ENCODE data around the gene CCT3. TPM values are rescaled to one million over a fixed set of nuclear protein-coding genes. Genes with fewer than 3 reads are reported as not detected.
A peak's percentile ranks its signal among the peaks of the same experiment; 100 is the strongest.

The CCT3 gene
- 100 to 1,000 TPM; 116 to 119 TPM for total RNA-seq
- long read RNA-seq, transcript CCT3-201 (14 exons, 2,150 nt), result major isoform, 364 of 380 reads
- long read RNA-seq, partial matches to known transcripts, result 9 of 380 reads
- long read RNA-seq, other reads (novel, unspliced or antisense), result 4 of 380 reads

- ATAC-seq (peak; percentile 93), DNase-seq (peak; percentile 99)
- intact Hi-C loops (cut with DNase I, micrococcal nuclease), result no loop called here
Measured at GRCh38 chr1:156338180-156338976, at the start of gene CCT3, which contains the start of gene TSACC. Gene CCT3 (minus strand): TSS chr1:156338292. CDS start chr1:156338184, 108 bp downstream. Gene TSACC (plus strand): TSS chr1:156338526. CDS start chr1:156339758, 1,232 bp downstream.

GRCh38 chr1:156387870-156388173 is 49.7 kb upstream of the CCT3 start:
- ATAC-seq (no peak), DNase-seq (no peak)
- intact Hi-C loops (cut with DNase I, micrococcal nuclease), result loop anchor here (5.0 to 10.0 kb wide), 2 partner anchors 59 to 217 kb away; partner anchors contain the start of gene GPATCH4 (in 1 of the 2)

- no peak for ATAC-seq
- intact Hi-C loops (cut with DNase I, micrococcal nuclease), result loop anchor here (5.0 to 10.0 kb wide), 2 partner anchors 60 to 218 kb away; partner anchors contain the start of gene GPATCH4 (in 1 of the 2)
- no peak for DNase-seq
Measured at GRCh38 chr1:156386949-156387869, 49.1 kb upstream of the CCT3 start.

GRCh38 chr1:156386134-156386901 is 48.2 kb upstream of the CCT3 start:
- intact Hi-C loops (cut with DNase I, micrococcal nuclease), result loop anchor here (5.0 to 10.0 kb wide), 2 partner anchors 61 to 218 kb away; partner anchors contain the start of gene GPATCH4 (in 1 of the 2)
- ATAC-seq (no peak), DNase-seq (no peak)

GRCh38 chr1:156385534-156386031 is 47.5 kb upstream of the CCT3 start:
- peak; percentile 66 for ATAC-seq
- peak in 1 of 2 donors; percentile 77 for DNase-seq
- intact Hi-C loops (cut with DNase I, micrococcal nuclease), result loop anchor here (2.0 to 10.0 kb wide), 3 partner anchors 59 to 219 kb away; partner anchors contain the start of gene GPATCH4 (in 1 of the 2)

- ATAC-seq (no peak), DNase-seq (no peak)
- intact Hi-C loops (cut with DNase I, micrococcal nuclease), result loop anchor here (2.0 to 10.0 kb wide), 3 partner anchors 60 to 220 kb away; partner anchors contain the start of gene GPATCH4 (in 1 of the 2)
Measured at GRCh38 chr1:156384658-156385057, 46.6 kb upstream of the CCT3 start.

DNA sequence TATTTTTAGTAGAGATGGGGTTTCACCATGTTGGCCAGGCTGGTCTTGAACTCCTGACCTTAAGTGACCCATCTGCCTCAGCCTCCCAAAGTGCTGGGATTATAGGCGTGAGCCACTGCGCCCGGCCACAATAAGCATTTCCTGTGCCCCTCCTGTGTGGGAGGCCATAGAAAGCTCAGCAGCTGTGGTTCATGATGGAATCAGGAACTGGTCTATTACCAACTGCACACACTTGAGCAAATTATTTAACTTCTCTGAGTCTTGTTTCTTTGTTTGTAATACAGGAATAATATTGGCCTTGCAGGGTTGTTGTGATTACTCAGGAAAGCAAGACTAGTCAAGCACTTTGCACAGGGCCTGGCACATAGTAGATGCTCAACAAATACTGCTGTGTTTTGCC is 45.9 kb upstream of the CCT3 start:
- intact Hi-C loops (cut with DNase I, micrococcal nuclease), result loop anchor here in 1 of 2 donors (2.0 to 10.0 kb wide), 2 partner anchors 61 to 221 kb away; partner anchors contain the start of gene GPATCH4
- DNase-seq, result no peak
- no peak for ATAC-seq

DNA sequence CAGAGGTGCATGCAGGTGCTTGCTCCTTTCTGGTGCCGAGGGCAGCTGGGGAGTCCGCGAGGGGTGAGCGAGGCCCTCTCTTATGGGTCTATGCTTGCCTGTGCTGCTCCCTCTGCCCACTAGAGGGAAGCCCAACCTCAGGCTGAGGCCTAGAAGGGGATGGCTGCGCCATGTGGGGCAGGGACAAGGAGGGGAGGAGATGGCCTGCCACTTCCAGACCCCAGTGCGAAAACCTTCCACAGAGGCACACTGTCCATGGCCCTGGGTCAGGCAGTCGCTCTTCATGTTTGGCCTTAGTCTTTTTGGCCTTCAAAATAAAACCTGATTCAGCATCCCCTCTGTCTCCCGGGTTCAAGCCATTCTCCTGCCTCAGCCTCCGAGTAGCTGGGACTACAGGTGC is 44.9 kb upstream of the CCT3 start:
- ATAC-seq, result peak; percentile 91
- intact Hi-C loops (cut with DNase I, micrococcal nuclease), result loop anchor here in 1 of 2 donors (10.0 kb wide), 1 partner anchor 222 kb away; the partner anchor contains the start of gene GPATCH4
- DNase-seq, result peak in 1 of 2 donors; percentile 65

DNA sequence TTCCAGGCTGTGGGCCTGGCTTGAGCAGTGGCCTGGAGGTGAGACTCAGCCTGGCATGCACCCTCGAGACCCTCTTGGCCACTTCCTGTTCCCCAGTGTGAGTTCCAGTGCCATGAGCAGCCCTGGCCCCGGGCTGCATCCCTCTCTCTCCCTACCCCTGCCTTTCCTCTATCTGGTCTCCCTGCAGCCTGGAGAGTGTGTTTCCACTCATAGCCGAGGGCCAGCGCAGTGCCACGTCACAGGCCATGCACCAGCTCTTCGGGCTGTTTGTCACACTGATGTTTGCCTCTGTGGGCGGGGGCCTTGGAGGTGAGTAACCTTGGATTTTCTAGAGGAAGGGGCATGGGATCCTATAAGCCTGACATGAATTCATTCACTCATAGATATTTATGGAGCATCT is 44.5 kb upstream of the CCT3 start:
- intact Hi-C loops (cut with DNase I, micrococcal nuclease), result loop anchor here in 1 of 2 donors (10.0 kb wide), 1 partner anchor 222 kb away; the partner anchor contains the start of gene GPATCH4
- no peak for ATAC-seq
- DNase-seq, result no peak

GRCh38 chr1:156379420-156380165 is 41.5 kb upstream of the CCT3 start:
- no peak for DNase-seq
- no peak for ATAC-seq
- intact Hi-C loops (cut with DNase I, micrococcal nuclease), result loop anchor here in 1 of 2 donors (10.0 kb wide), 1 partner anchor 225 kb away; the partner anchor contains the start of gene GPATCH4

GRCh38 chr1:156378557-156378956 is 40.5 kb upstream of the CCT3 start:
- DNase-seq (no peak), ATAC-seq (no peak)
- intact Hi-C loops (cut with DNase I, micrococcal nuclease), result no loop called here

DNA sequence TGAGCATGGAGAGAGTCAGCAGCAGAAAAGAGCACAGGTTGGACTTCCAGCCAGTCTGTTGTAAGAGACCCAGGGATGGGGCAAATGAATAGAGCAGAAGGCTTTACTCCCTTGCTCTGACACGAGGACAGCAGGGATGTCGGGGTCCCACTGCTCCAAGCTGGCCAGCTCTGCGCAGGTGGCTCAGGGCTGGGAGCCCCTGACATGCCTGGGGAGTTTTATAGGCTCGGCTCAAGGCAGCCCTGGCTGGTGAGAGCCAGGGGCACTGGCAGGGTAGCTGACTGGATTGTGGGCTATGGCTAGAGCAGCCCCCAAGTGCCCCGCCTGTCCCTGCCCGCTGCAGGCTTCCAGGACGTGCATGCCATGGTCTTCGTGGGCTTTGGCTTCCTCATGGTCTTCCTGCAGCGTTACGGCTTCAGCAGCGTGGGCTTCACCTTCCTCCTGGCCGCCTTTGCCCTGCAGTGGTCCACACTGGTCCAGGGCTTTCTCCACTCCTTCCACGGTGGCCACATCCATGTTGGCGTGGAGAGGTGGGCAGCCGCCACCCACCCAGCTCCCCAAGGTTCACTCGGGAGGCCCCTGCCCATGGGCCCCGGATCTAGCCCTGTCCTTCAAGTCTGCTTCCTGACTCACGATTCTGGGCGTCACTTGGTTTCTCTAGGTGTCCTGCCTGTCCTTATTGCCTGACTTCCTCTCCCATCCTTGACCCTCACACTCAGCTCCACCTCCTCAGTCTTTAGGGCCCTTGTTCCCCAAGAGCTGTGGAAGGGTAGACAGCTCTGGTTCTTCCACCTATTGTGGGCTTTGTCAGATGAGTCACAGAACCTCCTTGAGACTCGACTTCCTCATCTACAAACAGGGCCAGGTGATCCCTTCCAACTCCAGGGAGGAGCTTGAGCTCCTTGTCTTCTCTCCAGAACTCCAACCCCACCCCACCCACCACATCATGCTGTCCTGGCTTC is 39.1 kb upstream of the CCT3 start:
- DNase-seq (no peak), ATAC-seq (no peak)
- intact Hi-C loops (cut with DNase I, micrococcal nuclease), result no loop called here

DNA sequence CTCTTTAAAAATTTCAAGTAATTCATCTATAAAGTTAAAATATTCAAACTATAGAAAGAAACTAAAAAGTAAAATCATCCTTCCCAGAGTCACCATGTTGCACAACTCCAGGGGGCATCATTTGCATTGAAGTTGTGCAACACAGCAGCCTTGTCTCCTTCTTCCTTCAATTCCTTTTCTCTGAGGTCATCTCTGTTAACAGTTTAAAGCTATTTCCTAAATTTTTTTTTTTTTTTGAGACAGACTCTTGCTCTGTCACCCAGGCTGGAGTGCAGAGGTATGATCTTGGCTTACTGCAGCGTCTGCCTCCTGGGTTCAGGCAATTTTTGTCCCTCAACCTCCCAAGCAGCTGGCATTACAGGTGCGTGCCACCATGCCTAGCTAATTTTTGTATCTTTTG is 38.1 kb upstream of the CCT3 start:
- DNase-seq, result no peak
- intact Hi-C loops (cut with DNase I, micrococcal nuclease), result no loop called here
- ATAC-seq, result no peak

- DNase-seq, result no peak
Measured at GRCh38 chr1:156373546-156373945, 35.5 kb upstream of the CCT3 start.

DNA sequence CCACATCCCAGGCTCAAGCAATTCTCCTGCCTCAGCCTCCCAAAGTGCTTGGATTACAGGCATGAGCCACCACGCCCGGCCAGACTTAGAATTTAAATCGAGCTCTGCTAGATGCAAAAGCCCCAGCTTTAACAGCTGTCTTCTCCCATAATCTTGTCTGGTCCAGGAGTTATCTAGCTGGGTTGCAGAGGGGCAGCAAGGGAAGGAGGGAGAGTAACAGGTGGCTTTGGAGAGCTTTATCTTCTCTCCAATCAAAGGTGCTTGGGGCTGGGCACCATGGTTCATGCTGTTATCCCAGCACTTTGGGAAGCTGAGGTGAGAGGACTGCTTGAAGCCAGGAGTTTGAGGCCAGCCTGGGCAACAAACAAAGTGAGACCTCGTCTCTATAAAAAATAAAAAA is 34.8 kb upstream of the CCT3 start:
- ATAC-seq, result no peak
- intact Hi-C loops (cut with DNase I, micrococcal nuclease), result no loop called here
- DNase-seq, result no peak

More at GRCh38 chr1:156373546-156373945, 35.5 kb upstream of the CCT3 start:
- intact Hi-C loops (cut with DNase I, micrococcal nuclease), result no loop called here
- ATAC-seq, result no peak

DNA sequence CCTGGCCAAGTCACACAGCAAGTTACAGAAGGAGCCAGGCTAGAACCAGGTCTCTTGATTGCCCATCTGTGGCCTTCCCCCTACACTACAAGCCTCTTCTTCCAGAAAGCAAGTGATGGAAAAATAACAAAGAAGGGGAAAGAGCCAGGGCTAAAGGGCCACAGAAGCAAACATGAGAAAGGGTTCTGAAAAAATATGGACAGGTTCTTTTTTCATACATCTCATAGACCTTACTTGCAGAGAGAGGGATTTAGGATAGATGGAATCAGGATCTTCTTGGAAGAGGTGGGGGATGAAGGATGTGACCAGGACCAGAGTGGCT is 34.1 kb upstream of the CCT3 start:
- intact Hi-C loops (cut with DNase I, micrococcal nuclease), result no loop called here
- ATAC-seq, result no peak
- no peak for DNase-seq
